K562 (cell line): Measurements from ENCODE around the gene TMEM132D. TPM values are rescaled to one million over a fixed set of nuclear protein-coding genes. Genes with fewer than 3 reads are reported as not detected.

ENCODE experiments used
- ATF7 ChIP-seq: fragments of 450-650 bp; IDR thresholded peaks from 2 replicates; pipeline ENCODE4 v1.7.1; 2014; ENCODE audit warnings: mild to moderate bottlenecking, moderate library complexity
- BRF1 ChIP-seq: IDR thresholded peaks from 3 replicates; pipeline ENCODE4 v1.6.1; 2011; ENCODE audit warnings: borderline replicate concordance, mild to moderate bottlenecking; ENCODE audit not compliant: insufficient read length; ENCODE audit errors: extremely low read depth
- CHD7 ChIP-seq: fragments of 200-600 bp; sonication (generic); IDR thresholded peaks from one replicate; pipeline ENCODE4 v1.6.1; 2012; ENCODE audit warnings: mild to moderate bottlenecking, low read depth, low read length, inconsistent platforms
- E2F4 ChIP-seq: sonication (generic); formaldehyde crosslinking; IDR thresholded peaks from 2 replicates; pipeline ENCODE4 v1.8.0; 2022; ENCODE audit warnings: mild to moderate bottlenecking, low read depth, missing genetic modification reagents
- GATAD2A ChIP-seq: fragments of 450-650 bp; IDR thresholded peaks from 2 replicates; pipeline ENCODE4 v1.6.1; 2017
- GTF2E2 ChIP-seq: fragments of 200-800 bp; sonication (Bioruptor generic); IDR thresholded peaks from 2 replicates; pipeline ENCODE4 v1.6.1; 2016; ENCODE audit warnings: missing genetic modification characterization, missing compliant biosample characterization
- RFX1 ChIP-seq: fragments of 450-650 bp; IDR thresholded peaks from 2 replicates; pipeline ENCODE4 v1.6.1; 2016; ENCODE audit warnings: mild to moderate bottlenecking, moderate library complexity
- SRSF3 ChIP-seq: fragments of 200-400 bp; formaldehyde crosslinking; IDR thresholded peaks from 2 replicates; pipeline ENCODE4 v1.6.1; 2016; ENCODE audit warnings: mild to moderate bottlenecking, low read length, moderate library complexity; ENCODE audit not compliant: insufficient read depth
- THRB ChIP-seq: fragments of 450-650 bp; formaldehyde crosslinking; conservative IDR thresholded peaks from 2 replicates; pipeline ENCODE4 v1.4.0; 2022; ENCODE audit warnings: mild to moderate bottlenecking, missing genetic modification characterization
- YBX1 ChIP-seq: fragments of 450-650 bp; IDR thresholded peaks from 2 replicates; pipeline ENCODE4 v1.7.1; 2016; ENCODE audit warnings: mild to moderate bottlenecking
- ZNF253 ChIP-seq: fragments of 250-450 bp; sonication (Bioruptor Pico); conservative IDR thresholded peaks from 2 replicates; pipeline ENCODE4 v1.6.1; 2021; ENCODE audit warnings: mild to moderate bottlenecking
- polyA plus RNA-seq, 8 experiments: library from polyadenylated mRNA; depleted of rRNA in 4 of 8; stranded (reverse) in 5 of 8; unstranded in 3 of 8; fragments of >200 nt; fragmentation: Nextera tagmentation in 2 of 8; fragmentation: Illumina TruSeq in 1 of 8; extraction: Ambion mirVana in 2 of 8; extraction: Trizol in 1 of 8; gene quantifications; 2 replicates each; pipeline versions ENCODE4 v1.2.1 to v1.2.3, GENCODE V29; 2011 to 2014; ENCODE audit warnings: inconsistent platforms in 1 of 8, missing spikeins in 1 of 8
- total RNA-seq, 7 experiments: library from RNA; depleted of rRNA in 6 of 7; stranded (reverse); fragments of >200 nt in 6 of 7; fragmentation: Illumina TruSeq in 2 of 7; extraction: Trizol in 2 of 7; gene quantifications; 2 replicates each; pipeline versions ENCODE4 v1.2.1 to v1.2.3, GENCODE V29; 2011 to 2021; ENCODE audit warnings: low replicate concordance in 1 of 7

Gene TMEM132D
- total and polyA plus RNA-seq, 9 of the 15 experiments (the other 6 are each of a cell fraction or from before 2014, with no cell fraction given), result not detected

GRCh38 chr12:129614221-129614885, 289.5 kb downstream of the TMEM132D start (continued):
- TF ChIP-seq CHD7 (no peak), ZNF253 (CRISPR knock-in tag) (no peak), GTF2E2 (tag) (no peak), BRF1 (no peak), ATF7 (no peak), E2F4 (no peak), RFX1 (no peak), GATAD2A (no peak), THRB (CRISPR knock-in tag) (no peak), SRSF3 (no peak), YBX1 (no peak)
